Measurements from ENCODE around the gene CEMIP. TPM values are rescaled to one million over a fixed set of nuclear protein-coding genes. Genes with fewer than 3 reads are reported as not detected.

The CEMIP gene
- polyA plus RNA-seq, 1 experiment = 725 TPM

DNA sequence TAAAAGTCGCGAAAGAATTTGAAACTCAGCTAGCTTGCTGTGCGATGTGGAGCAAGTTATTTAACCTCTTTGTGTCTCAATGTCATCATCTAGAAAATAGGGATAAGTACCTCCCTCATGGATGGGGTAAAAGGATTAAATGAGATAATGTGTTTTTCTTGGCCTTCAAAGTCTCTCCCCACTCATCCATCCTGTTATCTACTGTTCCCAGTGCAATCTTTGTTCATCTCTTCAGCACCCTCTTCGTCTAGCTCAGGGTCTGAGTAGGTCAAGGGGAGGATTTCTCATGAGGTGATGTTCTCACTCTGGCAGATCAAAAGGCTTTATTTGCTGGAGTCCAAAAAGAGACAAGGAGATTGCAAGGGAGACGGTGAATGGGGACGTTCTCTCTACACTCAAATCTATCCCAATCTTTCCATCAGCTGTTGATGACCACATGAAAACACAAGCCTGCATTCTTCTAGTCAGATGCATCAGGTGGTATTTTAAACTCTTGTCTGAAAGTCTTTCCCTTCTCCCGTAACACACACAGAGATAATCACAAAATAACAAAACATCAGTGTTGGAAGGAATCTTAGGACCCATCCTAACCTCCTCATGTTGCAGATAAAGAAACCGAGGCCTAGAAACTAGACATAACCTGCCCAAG lies 209.1 kb downstream of the CEMIP start:
- POLR2A ChIA-PET = no interaction called here
- Histone ChIP-seq H3K36me3 (ENCODE audit: control insufficient read depth, insufficient read depth, low read length) (no peaks in the 10 kb centered on the region), H3K4me3 (ENCODE audit: low read depth, low read length) (peak overlapping the region; percentile 65), H3K27me3 (ENCODE audit: control insufficient read depth, insufficient read depth, low read length) (no peaks in the 10 kb centered on the region)
- CTCF ChIA-PET = interaction anchor here (1.2 to 2.7 kb wide), 2 partner anchors 11 to 278 kb away, joined by 6 to 9 read pairs; no protein-coding TSS in a partner anchor
- TF ChIP-seq CTCF (IDR thresholded peaks at IDR 0.05; ENCODE audit: insufficient read depth, low read depth, low read length) = no peak
- no peak for DNase-seq (ENCODE audit: low read depth)

- no peak for DNase-seq (ENCODE audit: low read depth)
- ChIA-PET POLR2A (no interaction called here), CTCF (interaction anchor here (2.7 kb wide), 1 partner anchor 277 kb away, joined by 9 read pairs; no protein-coding TSS in a partner anchor)
These were observed 209.9 kb downstream of the CEMIP start for GRCh38 chr15:80989081-80989517.

GRCh38 chr15:80989518-80990478 lies 210.6 kb downstream of the CEMIP start, which contains the start of gene MESD:
TSS of gene MESD (minus strand) at chr15:80989819. CDS start at chr15:80989791, 28 bp downstream.
- no peak for TF ChIP-seq CTCF (IDR thresholded peaks at IDR 0.05; ENCODE audit: insufficient read depth, low read depth, low read length)
- DNase-seq (ENCODE audit: low read depth) = peak; percentile 65
- Histone ChIP-seq H3K4me3 (ENCODE audit: low read depth, low read length) (peak within 1 kb of the TSS; percentile 65), H3K36me3 (ENCODE audit: control insufficient read depth, insufficient read depth, low read length) (no peaks in the 10 kb centered on the region), H3K27me3 (ENCODE audit: control insufficient read depth, insufficient read depth, low read length) (no peaks in the 10 kb centered on the region)
- POLR2A ChIA-PET = interaction anchor here (0.6 kb wide), 2 partner anchors 9 to 280 kb away, joined by 5 to 6 read pairs; no protein-coding TSS in a partner anchor
- CTCF ChIA-PET = interaction anchor here (0.8 to 2.7 kb wide), 5 partner anchors 11 to 276 kb away, joined by 3 to 12 read pairs (median 5); partner anchors contain the start of gene TLNRD1

More at GRCh38 chr15:80989081-80989517, 209.9 kb downstream of the CEMIP start:
- Histone ChIP-seq H3K36me3 (ENCODE audit: control insufficient read depth, insufficient read depth, low read length) (no peaks in the 10 kb centered on the region), H3K27me3 (ENCODE audit: control insufficient read depth, insufficient read depth, low read length) (no peaks in the 10 kb centered on the region), H3K4me3 (ENCODE audit: low read depth, low read length) (peak overlapping the region; percentile 65)
- no peak for TF ChIP-seq CTCF (IDR thresholded peaks at IDR 0.05; ENCODE audit: insufficient read depth, low read depth, low read length)

DNA sequence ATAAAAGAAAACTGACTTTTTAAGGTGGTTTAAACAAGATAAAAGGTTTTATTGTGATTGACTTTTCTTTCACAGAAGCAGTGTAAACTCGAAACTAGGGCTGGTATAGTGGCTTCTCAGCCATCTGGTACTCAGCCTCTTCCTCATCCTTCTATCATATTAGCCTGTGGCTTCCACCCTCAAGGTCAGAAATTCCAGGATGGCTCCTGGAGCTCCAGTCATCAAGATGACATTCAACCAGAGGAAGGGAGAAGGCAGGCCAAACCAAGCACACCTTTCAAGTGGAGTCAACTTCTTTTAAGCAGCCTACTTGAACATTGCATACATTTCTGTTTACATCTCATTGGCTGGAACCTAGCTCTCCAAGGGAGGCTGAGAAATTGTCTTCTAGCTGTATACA lies 211.8 kb downstream of the CEMIP start:
- TF ChIP-seq CTCF (IDR thresholded peaks at IDR 0.05; ENCODE audit: insufficient read depth, low read depth, low read length) = no peak
- CTCF ChIA-PET = interaction anchor here (0.9 to 1.7 kb wide), 3 partner anchors 10 to 21 kb away, joined by 3 to 12 read pairs (median 3); partner anchors contain the start of gene TLNRD1
- no peak for DNase-seq (ENCODE audit: low read depth)
- Histone ChIP-seq H3K4me3 (ENCODE audit: low read depth, low read length) (no peak overlapping the region), H3K27me3 (ENCODE audit: control insufficient read depth, insufficient read depth, low read length) (no peaks in the 10 kb centered on the region), H3K36me3 (ENCODE audit: control insufficient read depth, insufficient read depth, low read length) (no peaks in the 10 kb centered on the region)
- POLR2A ChIA-PET = no interaction called here

Data from BJ (cell line).